ENCODE data around the gene GAL3ST1.
"Not testable (repeated sequence)": the region's sequence is repeated elsewhere in the genome, so short reads cannot be mapped to it uniquely, and the experiment has no call there.

The GAL3ST1 gene

DNA sequence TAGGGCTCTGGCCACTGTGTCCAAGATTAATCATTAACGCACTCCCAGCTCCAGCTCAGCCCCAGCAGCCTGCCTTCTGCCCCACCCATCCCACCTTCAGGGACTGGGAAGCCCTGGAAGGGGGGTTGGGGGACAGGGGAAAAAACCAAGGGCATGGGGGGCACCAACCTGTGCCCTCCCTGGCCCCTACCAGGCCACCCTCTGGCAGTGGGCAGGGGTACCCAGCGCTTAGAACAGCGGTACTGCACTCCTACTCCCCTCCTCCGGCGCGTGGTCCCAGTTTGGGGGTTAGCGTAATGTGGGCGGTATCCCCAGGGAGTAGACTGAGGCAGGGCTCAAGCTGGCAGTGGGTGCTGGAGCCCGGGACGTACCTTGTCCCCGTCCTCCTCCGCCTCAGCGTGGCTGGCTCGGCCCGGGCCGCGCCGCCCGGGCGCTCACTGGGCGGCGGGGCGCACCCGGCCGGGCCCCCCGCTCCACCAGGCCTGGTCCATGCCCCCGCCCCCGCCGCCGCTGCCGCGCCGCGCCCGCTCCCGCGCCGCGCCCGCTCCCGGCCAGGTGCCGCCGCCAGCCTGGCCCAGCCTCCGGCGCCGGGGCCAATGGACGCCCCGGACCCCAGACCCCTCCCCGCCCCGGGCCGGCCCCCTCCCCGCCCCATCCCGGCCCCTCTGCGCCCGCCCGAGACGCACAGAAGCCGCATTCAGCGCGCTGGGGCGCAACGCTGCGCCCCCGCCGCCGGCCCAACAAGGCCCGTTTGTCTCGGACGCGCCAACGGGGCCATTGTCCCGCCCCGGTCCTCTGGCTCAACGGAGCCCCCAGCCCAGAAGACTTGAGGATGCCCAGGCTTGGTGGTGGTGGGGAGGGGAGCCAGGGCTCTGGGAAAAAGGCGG, at the start of gene GAL3ST1:
TSS of gene GAL3ST1 (minus strand) at position 571 of the 887 bp plus-strand sequence. CDS start 17,273 bp downstream, outside the sequence.
- DNase-seq = no peak

- DNase-seq = not testable (repeated sequence)
These were observed 45.4 kb upstream of the GAL3ST1 start for GRCh38 chr22:30619909-30620308.

GRCh38 chr22:30617819-30618218, 43.4 kb upstream of the GAL3ST1 start:
- no peak for DNase-seq

DNA sequence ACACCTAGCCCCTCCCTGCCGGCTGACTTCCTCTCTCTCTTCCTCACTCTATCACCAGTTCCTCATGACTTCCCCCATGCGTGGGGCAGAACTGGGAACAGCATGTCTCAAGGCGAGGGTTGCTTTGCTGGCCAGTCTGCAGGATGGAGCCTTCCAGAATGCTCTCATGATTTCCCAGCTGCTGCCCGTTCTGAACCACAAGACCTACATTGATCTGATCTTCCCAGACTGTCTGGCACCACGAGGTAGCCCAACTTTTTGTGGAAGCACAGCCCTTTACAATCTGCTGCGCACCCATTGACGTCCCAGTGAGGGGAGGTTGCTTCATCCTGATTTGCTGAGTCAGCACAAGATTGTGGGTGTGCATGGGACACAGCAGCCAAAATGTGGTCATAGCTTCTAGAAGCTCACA, 41.1 kb upstream of the GAL3ST1 start:
- no peak for DNase-seq

DNA sequence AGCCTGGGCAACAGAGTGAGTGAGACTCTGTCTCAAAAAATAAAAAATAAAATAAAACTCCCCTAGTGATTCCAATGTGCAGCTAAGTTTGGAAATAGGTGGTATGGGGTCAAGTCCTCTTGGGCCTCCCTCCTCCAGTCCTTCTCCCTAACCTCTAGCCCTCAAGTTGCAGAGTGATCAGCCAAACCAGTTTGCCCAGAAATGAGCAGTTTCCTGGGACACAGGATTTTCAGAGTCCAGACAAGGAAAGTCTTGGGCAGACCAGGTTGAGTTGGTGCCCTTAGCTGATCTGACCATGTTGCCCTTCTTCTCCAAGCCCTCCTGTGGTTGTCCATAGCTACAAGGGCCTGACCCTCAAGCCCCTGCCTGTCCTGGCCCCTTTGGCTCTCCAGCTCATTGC, 40.4 kb upstream of the GAL3ST1 start:
- DNase-seq = no peak

GRCh38 chr22:30614268-30614667, 39.8 kb upstream of the GAL3ST1 start:
- no peak for DNase-seq

GRCh38 chr22:30612789-30613188, 38.3 kb upstream of the GAL3ST1 start:
- no peak for DNase-seq

DNA sequence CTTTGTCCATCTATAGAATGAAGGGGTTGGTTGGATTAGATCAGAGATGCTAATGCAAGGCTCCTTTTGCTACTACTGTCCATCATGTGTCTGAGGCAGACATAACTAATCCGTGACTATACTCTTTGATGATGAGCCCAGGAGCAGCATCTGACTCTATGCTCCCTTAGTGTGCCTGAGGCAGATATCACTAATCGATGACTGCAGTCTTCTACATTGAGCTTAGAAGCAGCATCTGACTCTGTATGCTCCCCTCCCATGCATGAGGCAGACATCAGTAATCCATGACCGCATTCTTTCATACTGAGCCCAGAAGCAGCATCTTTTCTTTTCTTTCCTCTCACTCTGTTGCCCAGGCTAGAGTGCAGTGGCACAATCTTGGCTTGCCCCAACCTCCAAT, 36.7 kb upstream of the GAL3ST1 start:
- DNase-seq = no peak

DNA sequence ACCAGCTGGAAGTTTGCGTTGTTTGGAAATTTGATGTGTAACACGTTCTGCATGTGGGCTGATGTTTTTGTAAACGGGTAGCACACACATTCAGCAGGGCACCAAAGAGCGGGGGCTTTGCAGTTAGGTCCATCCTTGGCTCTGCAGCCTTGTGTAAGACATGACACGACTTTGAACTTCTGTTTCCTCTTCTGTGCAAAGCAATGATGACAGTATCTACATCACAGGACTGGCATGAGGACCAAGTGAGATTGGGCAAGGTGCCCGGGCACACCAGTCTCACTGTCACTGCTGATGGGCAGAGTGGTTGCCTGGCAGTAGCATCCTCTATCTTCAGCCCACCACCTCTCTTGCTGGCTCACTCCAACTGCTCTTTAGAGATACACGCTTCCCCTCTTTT, 35.8 kb upstream of the GAL3ST1 start:
- no peak for DNase-seq

DNA sequence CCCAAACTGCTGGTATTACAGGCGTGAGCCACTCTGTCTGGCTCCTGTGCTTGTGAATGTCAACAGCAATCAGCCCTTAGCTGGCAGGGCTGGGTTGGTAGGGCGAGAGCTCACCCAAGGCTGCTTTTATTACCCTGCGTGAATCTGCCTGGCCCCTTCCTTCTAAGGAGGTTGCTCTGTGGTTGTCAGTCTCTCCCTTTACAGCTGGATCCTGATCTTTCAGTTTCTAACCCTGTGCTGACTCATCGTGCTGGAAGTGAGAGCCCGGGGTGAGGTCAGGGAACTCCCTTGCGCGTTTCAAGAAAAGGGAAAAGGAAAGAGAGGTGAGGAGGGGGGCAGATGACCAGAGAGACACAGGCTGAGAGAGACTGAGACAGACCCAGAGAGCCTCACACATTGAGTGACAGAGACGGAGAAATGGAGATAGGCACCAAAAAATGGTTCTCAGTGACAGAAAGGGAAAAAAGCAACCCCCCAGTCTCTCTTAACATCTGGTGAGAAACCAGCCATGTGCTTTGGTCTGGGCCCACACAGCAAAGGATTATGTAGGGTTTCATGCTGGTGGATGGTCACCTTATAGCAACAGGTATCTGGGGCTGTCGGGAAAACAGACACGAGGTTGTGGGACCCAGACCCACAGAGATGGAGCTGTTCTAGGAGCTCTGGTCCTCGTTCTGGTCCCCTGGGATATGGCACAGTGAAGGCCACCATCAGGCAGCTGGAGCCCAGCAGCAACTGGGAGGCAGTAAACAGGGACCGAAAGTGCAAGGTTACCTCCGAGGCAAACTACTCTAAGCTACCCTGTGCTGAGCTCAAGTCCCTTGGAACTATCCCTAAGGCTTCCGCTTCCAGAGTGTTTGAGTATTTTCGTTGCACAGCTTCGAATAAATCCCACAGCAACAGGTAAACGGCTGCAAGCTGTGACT, 35.1 kb upstream of the GAL3ST1 start:
- no peak for DNase-seq

- DNase-seq = no peak
These were observed 33.5 kb upstream of the GAL3ST1 start for GRCh38 chr22:30607939-30608338.

- no peak for DNase-seq
These were observed 33.0 kb upstream of the GAL3ST1 start for GRCh38 chr22:30607300-30607930.

DNA sequence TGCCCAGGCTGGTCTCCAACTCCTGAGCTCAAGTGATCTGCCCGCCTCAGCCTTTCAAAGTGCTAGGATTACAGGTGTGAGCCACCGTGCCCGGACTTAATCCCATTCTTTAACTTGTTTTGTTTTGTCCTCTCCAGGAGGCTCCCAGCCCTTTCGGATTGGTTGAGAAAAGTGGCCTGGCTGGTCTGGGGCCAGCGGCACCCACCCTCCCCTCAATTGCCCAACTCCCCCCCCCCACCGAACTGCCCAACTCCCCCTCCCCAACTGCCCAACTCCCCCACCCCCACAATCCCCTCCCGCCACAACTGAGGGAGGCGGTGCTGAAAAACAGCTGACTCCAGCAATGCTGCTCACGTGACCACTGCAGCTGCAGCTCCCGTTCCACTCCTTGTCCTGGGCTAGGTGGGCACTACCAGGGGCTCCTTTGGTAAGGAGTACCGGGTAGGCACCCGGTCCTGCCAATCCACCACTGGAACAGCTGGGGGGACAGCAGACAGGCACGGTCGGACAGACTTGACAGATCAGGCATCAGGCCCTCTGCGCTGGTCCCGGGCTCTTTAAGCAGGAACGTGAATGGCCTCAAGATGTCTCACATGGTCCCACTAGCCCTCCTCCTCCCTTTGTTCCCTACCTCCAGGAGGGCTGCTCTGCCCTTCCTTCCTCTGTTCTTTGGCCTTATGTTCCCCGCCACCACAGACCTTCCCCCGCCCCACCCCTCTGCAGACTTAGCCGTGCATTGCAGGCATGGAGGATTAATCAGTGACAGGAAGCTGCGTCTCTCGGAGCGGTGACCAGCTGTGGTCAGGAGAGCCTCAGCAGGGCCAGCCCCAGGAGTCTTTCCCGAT, 32.2 kb upstream of the GAL3ST1 start, which contains the start of gene TCN2:
TSS of gene TCN2 (plus strand) at position 720 of the 845 bp plus-strand sequence. CDS start 158 bp downstream, outside the sequence.
- peak; percentile 9 for DNase-seq

GRCh38 chr22:30605449-30606110, 31.1 kb upstream of the GAL3ST1 start:
- DNase-seq = peak; percentile 41

GRCh38 chr22:30604723-30605122, 30.3 kb upstream of the GAL3ST1 start:
- DNase-seq = no peak

DNA sequence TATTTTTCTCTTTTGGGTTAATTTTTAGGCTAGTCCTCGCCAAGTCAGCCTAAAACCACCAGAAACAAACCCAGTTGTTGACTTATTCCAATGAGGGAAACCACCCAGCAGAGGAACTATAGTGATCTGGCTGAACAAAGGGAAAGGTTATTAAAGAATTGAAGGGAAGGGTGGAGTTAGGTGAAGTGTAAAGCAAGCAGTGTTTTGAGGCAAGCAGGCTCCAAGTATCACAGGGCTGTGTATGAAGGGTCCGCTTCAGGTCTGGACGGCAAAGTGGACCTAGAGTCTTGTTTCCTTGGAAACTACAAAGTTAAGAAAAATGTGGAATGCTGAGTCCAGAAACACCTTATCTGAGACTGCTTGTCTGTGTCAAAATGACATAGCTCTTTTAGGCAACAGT, 29.3 kb upstream of the GAL3ST1 start:
- no peak for DNase-seq

- no peak for DNase-seq
These were observed 27.6 kb upstream of the GAL3ST1 start for GRCh38 chr22:30602049-30602448.

- no peak for DNase-seq
These were observed 27.0 kb upstream of the GAL3ST1 start for GRCh38 chr22:30601464-30601863.

GRCh38 chr22:30600921-30601320, 26.5 kb upstream of the GAL3ST1 start:
- DNase-seq = no peak

DNA sequence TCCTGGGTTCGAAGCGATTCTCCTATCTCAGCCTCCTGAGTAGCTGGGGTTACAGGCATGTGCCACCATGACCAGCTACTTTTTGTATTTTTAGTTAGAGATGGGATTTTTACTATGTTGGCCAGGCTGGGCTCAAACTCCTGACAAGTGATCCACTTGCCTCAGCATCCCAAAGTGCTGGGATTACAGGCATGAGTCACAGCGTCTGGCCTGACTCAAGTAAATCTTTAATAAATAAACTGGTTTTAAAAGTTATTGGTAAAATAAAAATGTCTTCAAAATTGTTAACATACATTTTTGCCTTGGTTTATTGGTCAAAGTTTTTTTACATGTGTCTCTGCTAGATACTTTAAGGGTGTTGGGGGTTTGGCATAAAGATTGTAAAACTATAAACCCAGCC, 24.5 kb upstream of the GAL3ST1 start:
- no peak for DNase-seq

GRCh38 chr22:30596886-30597285, 22.4 kb upstream of the GAL3ST1 start:
- no peak for DNase-seq

DNA sequence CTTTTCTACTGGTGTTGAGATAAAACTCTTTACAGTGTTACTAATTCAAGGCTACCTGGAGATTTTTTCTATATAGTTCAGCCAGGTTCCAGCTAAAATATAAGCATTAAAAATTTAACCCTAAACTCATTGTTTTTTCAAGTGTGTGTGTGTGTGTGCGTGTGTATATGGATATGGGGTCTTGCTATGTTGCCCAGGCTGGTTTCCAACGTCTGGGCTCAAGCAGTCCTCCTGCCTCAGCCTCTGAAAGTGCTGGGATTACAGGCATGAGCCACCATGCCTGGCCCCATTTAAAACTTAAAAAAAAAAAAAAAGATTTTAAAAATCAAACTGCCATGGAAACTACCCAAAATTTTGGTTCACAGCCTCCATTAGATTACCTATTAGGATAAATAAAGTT, 21.7 kb upstream of the GAL3ST1 start:
- no peak for DNase-seq
